ENCODE results near the gene PDE11A. TPM values are rescaled to one million over a fixed set of nuclear protein-coding genes. Genes with fewer than 3 reads are reported as not detected.

PDE11A gene
- total and polyA plus RNA-seq, 2 of the 8 experiments (the other 6 are each of a cell fraction or from before 2014, with no cell fraction given), result 0.19 to 0.23 TPM

GRCh38 chr2:177731384-177731783 lies 341.2 kb downstream of the PDE11A start (continued):
- TF ChIP-seq CHD7 (IDR thresholded peaks at IDR 0.05; ENCODE audit: insufficient replicate concordance, low read length) (peak; percentile 55), JUN (IDR thresholded peaks at IDR 0.05; ENCODE audit: low read depth, low read length) (0 out of 2 replicates have a peak, but pooled peaks have one; percentile 3), SP1 (IDR thresholded peaks at IDR 0.05; ENCODE audit: low read depth, low read length) (peak; percentile 83), NANOG (IDR thresholded peaks at IDR 0.05; ENCODE audit: insufficient read depth, low read depth, low read length, poor library complexity, severe bottlenecking) (peak; percentile 80), NRF1 (IDR thresholded peaks at IDR 0.05; ENCODE audit: low read depth, low read length) (no peak), KDM1A (IDR thresholded peaks at IDR 0.05; ENCODE audit: borderline replicate concordance, low read length) (no peak), SP4 (IDR thresholded peaks at IDR 0.05; ENCODE audit: low read length) (no peak), CEBPB (IDR thresholded peaks at IDR 0.05; ENCODE audit: low read depth, low read length) (no peak), TCF12 (IDR thresholded peaks at IDR 0.05; ENCODE audit: low read depth, low read length) (peak; percentile 83), POLR2A (IDR thresholded peaks at IDR 0.05; ENCODE audit: control extremely low read depth in 1 of 2, low read depth in 2 of 2, low read length in 2 of 2) (no peak), ZNF274 (IDR thresholded peaks at IDR 0.05; ENCODE audit: borderline replicate concordance, extremely low read depth, low read length) (peak; percentile 20; the same call in 1 of the 2 replicates), EGR1 (IDR thresholded peaks at IDR 0.05; ENCODE audit: borderline replicate concordance, low read depth, low read length) (peak; percentile 83; the same call in 1 of the 2 replicates), SIRT6 (IDR thresholded peaks at IDR 0.05; ENCODE audit: low read length) (no peak), SIX5 (IDR thresholded peaks at IDR 0.05; ENCODE audit: low read depth, low read length) (no peak)

Measured in H1 (cell line).